Heart right ventricle (tissue), 16 donors: ENCODE results near the gene ATP1B2. TPM values are rescaled to one million over a fixed set of nuclear protein-coding genes. Genes with fewer than 3 reads are reported as not detected.

Source experiments
- ATAC-seq, 8 donors: fragments of 200-7000 bp; cut with Tn5 transposase; one replicate each; pipeline ENCODE4 v1.9.1; 2020; ENCODE audit warnings: mild to moderate bottlenecking in 8 of 8, moderate library complexity in 8 of 8, moderate number of reproducible peaks in 1 of 8
- DNase-seq, 2 donors: peaks; one replicate each; pipeline ENCODE4 v3.0.0-alpha.2; 2020
- H3K27ac ChIP-seq, 10 donors: fragments of 200-600 bp; sonication (generic) in 2 of 10; one replicate each; pipeline versions ENCODE4 v1.5.0 to v1.8.0; 2020 to 2022; ENCODE audit warnings: mild to moderate bottlenecking in 3 of 10
- H3K27me3 ChIP-seq, 7 donors: fragments of 200-600 bp; one replicate each; pipeline ENCODE4 v1.8.0; 2021 to 2022; ENCODE audit warnings: mild to moderate bottlenecking in 2 of 7
- H3K36me3 ChIP-seq, 9 donors: fragments of 200-600 bp; sonication (generic) in 1 of 9; one replicate each; pipeline versions ENCODE4 v1.5.0 to v1.8.0; 2020 to 2022; ENCODE audit warnings: mild to moderate bottlenecking in 2 of 9
- H3K4me1 ChIP-seq, 9 donors: fragments of 200-600 bp; sonication (generic) in 1 of 9; one replicate each; pipeline versions ENCODE4 v1.5.0 to v1.8.0; 2020 to 2022; ENCODE audit warnings: mild to moderate bottlenecking in 4 of 9
- H3K4me3 ChIP-seq, 10 donors: fragments of 200-600 bp; sonication (generic) in 2 of 10; one replicate each; pipeline versions ENCODE4 v1.5.0 to v1.8.0; 2020 to 2022; ENCODE audit warnings: mild to moderate bottlenecking in 7 of 10, moderate library complexity in 2 of 10
- H3K9me3 ChIP-seq, 11 donors: fragments of 200-600 bp in 10 of 11; sonication (generic) in 2 of 11; one replicate each; pipeline versions ENCODE4 v1.5.0 to v1.8.0; 2013 to 2022; ENCODE audit warnings: mild to moderate bottlenecking in 2 of 11, control low read depth in 1 of 11, moderate library complexity in 1 of 11
- CTCF ChIP-seq, 9 donors: fragments of 200-600 bp; sonication (generic) in 2 of 9; IDR thresholded peaks; one replicate each; pipeline versions ENCODE4 v1.5.0 to v1.8.0; 2021 to 2022; ENCODE audit warnings: antibody characterized with exemption in 9 of 9, mild to moderate bottlenecking in 5 of 9, moderate library complexity in 1 of 9
- WGBS, 2 donors: extraction: QIAGEN DNeasy Blood & Tissue Kit; methylation state at CpG; one replicate each; pipeline ENCODE4 v1.1.7; 2013; ENCODE audit warnings: inconsistent platforms in 1 of 2; 5-methylcytosine and 5-hydroxymethylcytosine counted together
- intact Hi-C, 10 donors: fragments of 100-400 bp; cut with DNase I; formaldehyde crosslinking; loops; one replicate each; pipeline versions ENCODE4 v1.11.1 to v1.14.2; 2022
- polyA plus RNA-seq, 2 donors: library from polyadenylated mRNA; stranded (reverse); fragments of 200-250 nt; gene quantifications; one replicate each; pipeline ENCODE4 v1.2.3, GENCODE V29; 2013
- total RNA-seq, 10 donors: library from RNA; stranded (reverse); fragmentation: NEBNext Ultra II Directional in 3 of 10; extraction: Animal tissue kit (Norgen Biotek cat#: 25700) in 3 of 10; gene quantifications; one replicate each; pipeline versions ENCODE4 v1.2.1 to v1.2.4, GENCODE V29; 2021 to 2023
- donor health status: Arrhythmogenic right ventricular cardiomyopathy.
- donor health status: ischemic (EF 13 %, LVEDD 7.1; RV severe dilation, severe dysfunction).
- donor health status: healthy with polysubstance abuse.
- donor health status: DM: no; HTN: yes; CAD: no.
- donor health status: DM: no; HTN: no; CAD: no.
- donor health status: ischemic (EF 25% LVEDD 6.9; RV normal size, moderate dysfunction).
- donor health status: ischemic (EF 25% LVEDD 5.7; RV mildly dilated, moderate dysfunction).
- donor health status: healthy.
- donor health status: DM: yes; HTN: yes; CAD: no.
- donor health status: Ischemic cardiomyopathy.
- donor health status: ischemic (EF 35%, LVEDD 5.7; RV mildly dilated, moderate dysfunction).
- donor health status: nonischemic (EF 11% LVEDD 7.7; RV severe dilation, severe dysfunction).
- donor health status: DM: yes; HTN: yes; CAD: no.
- donor health status: PGD.
- donor health status: ischemic (EF 29% LVEDD 5.4; RV normal size, mild dysfunction).
- donor health status: nonischemic (EF 23%, LVEDD 6.1; RV moderate dilation, normal function).

Gene ATP1B2
- total and polyA plus RNA-seq, 12 donors: 0.91 to 6.5 (median 3.9) TPM

GRCh38 chr17:7654832-7655540, 4.3 kb downstream of the ATP1B2 start:
- no peak overlapping the region for H3K4me3 ChIP-seq
- 68 to 75% methylated on average over 16 of the region's 16 CpGs for WGBS, 2 donors
- DNase-seq: no peak
- intact Hi-C loops: loop anchor here in 1 of 10 donors (5.0 kb wide), 1 partner anchor 32 kb away; the partner anchor contains the start of genes TP53 and WRAP53
- no peak for ATAC-seq
- H3K27ac ChIP-seq: no peak overlapping the region
- no peak for TF ChIP-seq CTCF (IDR thresholded peaks at IDR 0.05)
- H3K36me3 ChIP-seq: peaks cover 0 to 4% (median 0%) of the 10 kb centered on the region in 9 donors
- no peaks in the 10 kb centered on the region for H3K9me3 ChIP-seq
- H3K27me3 ChIP-seq: peaks cover 5 to 36% (median 20%) of the 10 kb centered on the region in 7 donors
- peaks cover 6 to 37% (median 29%) of the 10 kb centered on the region in 9 donors for H3K4me1 ChIP-seq

GRCh38 chr17:7655541-7655840, 4.8 kb downstream of the ATP1B2 start:
- ATAC-seq (no peak), DNase-seq (no peak)
- 87 to 89% methylated on average over 17 of the region's 17 CpGs for WGBS, 2 donors
- intact Hi-C loops: no loop called here
- peaks cover 3 to 32% (median 24%) of the 10 kb centered on the region in 9 donors for H3K4me1 ChIP-seq
- no peak for TF ChIP-seq CTCF (IDR thresholded peaks at IDR 0.05)
- H3K27me3 ChIP-seq: peaks cover 0 to 31% (median 15%) of the 10 kb centered on the region in 7 donors
- no peak overlapping the region for H3K4me3 ChIP-seq
- H3K9me3 ChIP-seq: no peaks in the 10 kb centered on the region
- no peak overlapping the region for H3K27ac ChIP-seq
- H3K36me3 ChIP-seq: peaks cover 0 to 4% (median 0%) of the 10 kb centered on the region in 9 donors

- H3K36me3 ChIP-seq: peaks cover 0 to 4% (median 0%) of the 10 kb centered on the region in 9 donors
- peak; percentile 73 to 87 for DNase-seq
- intact Hi-C loops: no loop called here
- H3K27ac ChIP-seq: peak overlapping the region in 4 of 10 donors; percentile 1 to 35 (median 28)
- no peaks in the 10 kb centered on the region for H3K9me3 ChIP-seq
- ATAC-seq: peak; percentile 55 to 92 (median 76)
- no peak for TF ChIP-seq CTCF (IDR thresholded peaks at IDR 0.05)
- H3K4me1 ChIP-seq: peaks cover 0 to 16% (median 10%) of the 10 kb centered on the region in 9 donors
- 21 to 25% methylated on average over 10 of the region's 10 CpGs for whole genome bisulfite sequencing, 2 donors
- H3K4me3 ChIP-seq: no peak overlapping the region
- peaks cover 0 to 15% (median 0%) of the 10 kb centered on the region in 7 donors for H3K27me3 ChIP-seq
These were observed 6.4 kb downstream of the ATP1B2 start for GRCh38 chr17:7656958-7657609.

GRCh38 chr17:7667656-7668406, 17.1 kb downstream of the ATP1B2 start:
- ATAC-seq: no peak
- H3K4me1 ChIP-seq: no peaks in the 10 kb centered on the region
- 76 to 79% methylated on average over 10 of the region's 10 CpGs for WGBS, 2 donors
- TF ChIP-seq CTCF (IDR thresholded peaks at IDR 0.05): no peak
- no peaks in the 10 kb centered on the region for H3K9me3 ChIP-seq
- H3K4me3 ChIP-seq: no peak overlapping the region
- no peak overlapping the region for H3K27ac ChIP-seq
- DNase-seq: no peak
- H3K36me3 ChIP-seq: peaks cover 0 to 74% (median 39%) of the 10 kb centered on the region in 9 donors
- no peaks in the 10 kb centered on the region for H3K27me3 ChIP-seq
- intact Hi-C loops: no loop called here
